Effector memory CD8-positive, alpha-beta T cell (primary cell): ENCODE data around the gene EFCAB13.

ENCODE experiments used
- ATAC-seq: fragments of 150-1000 bp; cut with Tn5 transposase; replicated peaks from 2 replicates; pipeline ENCODE4 v1.10.0; 2021; ENCODE audit warnings: mild to moderate bottlenecking, moderate library complexity
- DNase-seq, 3 experiments: peaks; one replicate each; pipeline ENCODE4 v3.0.0; 2021
- H3K27ac Mint-ChIP-seq, 2 donors: one replicate each; pipeline ENCODE4 v1.8.0; 2022; ENCODE audit warnings: mild to moderate bottlenecking in 2 of 2, mixed read lengths in 2 of 2, moderate library complexity in 2 of 2
- H3K27me3 Mint-ChIP-seq, 2 donors: one replicate each; pipeline ENCODE4 v1.8.0; 2022; ENCODE audit warnings: mixed read lengths in 2 of 2
- H3K36me3 Mint-ChIP-seq: one replicate; pipeline ENCODE4 v1.8.0; 2022; ENCODE audit warnings: mild to moderate bottlenecking, moderate library complexity, mixed read lengths; ENCODE audit not compliant: insufficient read depth
- H3K4me1 Mint-ChIP-seq, 2 donors: one replicate each; pipeline ENCODE4 v1.8.0; 2022; ENCODE audit warnings: low read depth in 2 of 2, mixed read lengths in 2 of 2
- H3K4me3 Mint-ChIP-seq, 2 donors: one replicate each; pipeline ENCODE4 v1.8.0; 2022; ENCODE audit warnings: mild to moderate bottlenecking in 2 of 2, mixed read lengths in 2 of 2, moderate library complexity in 2 of 2
- H3K9me3 Mint-ChIP-seq, 2 donors: one replicate each; pipeline ENCODE4 v1.8.0; 2022; ENCODE audit warnings: mixed read lengths in 2 of 2
- total RNA-seq, 9 experiments: gene quantifications; one replicate each; lab custom pipeline; 2026; lab: John Stamatoyannopoulos, UW

The EFCAB13 gene, protein sequence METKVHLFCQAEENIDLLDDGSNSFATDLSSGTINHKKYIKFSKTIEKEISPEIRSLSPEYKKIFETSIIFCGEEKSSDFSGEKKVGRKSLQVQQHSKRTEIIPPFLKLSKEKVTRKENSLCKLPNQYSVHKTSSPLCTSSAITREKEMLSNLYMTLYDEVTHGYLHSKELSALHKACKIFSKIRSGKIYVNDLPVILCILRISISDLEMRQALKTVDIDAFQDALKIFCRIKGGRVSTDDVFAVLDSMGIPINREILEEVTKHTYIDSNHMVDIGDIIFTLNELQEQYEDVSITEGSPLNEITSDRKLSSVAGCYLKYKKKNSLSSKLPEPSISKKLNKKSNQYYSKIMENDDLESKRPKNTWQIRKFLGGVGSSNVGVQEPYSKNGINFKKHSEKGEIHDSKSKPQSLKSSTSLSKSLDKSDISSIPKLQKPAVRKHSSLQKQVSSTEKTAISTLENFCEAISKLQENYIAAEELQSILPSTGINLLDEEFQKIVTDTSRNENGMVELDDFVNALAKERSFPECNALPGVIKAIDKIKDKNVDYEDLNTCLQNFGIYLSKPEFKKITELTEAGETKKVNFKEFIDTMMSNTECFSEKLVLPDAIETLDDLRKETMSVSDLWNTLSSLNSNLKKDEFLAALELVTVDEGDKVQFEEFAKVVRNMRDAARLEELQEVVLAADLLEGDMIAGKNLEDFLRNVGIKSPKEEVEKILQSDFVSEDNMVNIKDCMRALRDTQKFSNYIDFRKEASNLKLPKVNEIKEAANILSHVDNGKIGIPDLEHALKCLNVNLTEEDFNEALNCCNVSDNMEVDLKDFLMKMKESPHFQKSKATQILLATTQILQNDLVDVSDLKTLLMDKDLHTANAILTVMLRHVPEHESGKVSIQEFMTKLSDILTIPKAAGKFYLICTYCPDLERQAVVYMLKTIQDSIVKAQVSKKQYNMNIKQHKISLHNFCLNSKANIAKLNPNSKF
- total RNA-seq, result 1.8 to 13.6 (median 4.3) reads per million in 9 experiments

- H3K4me1 Mint-ChIP-seq, result peaks cover 13 to 23% of the 10 kb centered on the region in 2 donors
- ATAC-seq (peak; percentile 91), DNase-seq (peak; percentile 68 to 76 (median 71))
- peak within 1 kb of the TSS; percentile 71 to 97 for H3K27ac Mint-ChIP-seq
- H3K9me3 Mint-ChIP-seq, result no peaks in the 10 kb centered on the region
- H3K36me3 Mint-ChIP-seq, result peaks cover 4% of the 10 kb centered on the region
- no peaks in the 10 kb centered on the region for H3K27me3 Mint-ChIP-seq
- peak within 1 kb of the TSS; percentile 92 to 99 for H3K4me3 Mint-ChIP-seq
Measured at GRCh38 chr17:47323382-47324223, at the start of gene EFCAB13. TSS of gene EFCAB13 (plus strand) at chr17:47323955. CDS start at chr17:47328354, 4,399 bp downstream.

GRCh38 chr17:47274319-47275069, 49.3 kb upstream of the EFCAB13 start:
- Mint-ChIP-seq H3K27ac (no peak overlapping the region), H3K36me3 (peaks cover 3% of the 10 kb centered on the region), H3K4me1 (peaks cover 0 to 5% of the 10 kb centered on the region in 2 donors), H3K9me3 (no peaks in the 10 kb centered on the region), H3K27me3 (peaks cover 20 to 21% of the 10 kb centered on the region in 2 donors), H3K4me3 (no peak overlapping the region)
- DNase-seq (no peak), ATAC-seq (no peak)

- Mint-ChIP-seq H3K36me3 (peaks cover 3% of the 10 kb centered on the region), H3K27ac (no peak overlapping the region), H3K27me3 (peaks cover 20 to 21% of the 10 kb centered on the region in 2 donors), H3K9me3 (no peaks in the 10 kb centered on the region), H3K4me3 (no peak overlapping the region), H3K4me1 (peaks cover 0 to 5% of the 10 kb centered on the region in 2 donors)
- DNase-seq (no peak), ATAC-seq (no peak)
Measured at GRCh38 chr17:47275245-47275984, 48.3 kb upstream of the EFCAB13 start.

DNA sequence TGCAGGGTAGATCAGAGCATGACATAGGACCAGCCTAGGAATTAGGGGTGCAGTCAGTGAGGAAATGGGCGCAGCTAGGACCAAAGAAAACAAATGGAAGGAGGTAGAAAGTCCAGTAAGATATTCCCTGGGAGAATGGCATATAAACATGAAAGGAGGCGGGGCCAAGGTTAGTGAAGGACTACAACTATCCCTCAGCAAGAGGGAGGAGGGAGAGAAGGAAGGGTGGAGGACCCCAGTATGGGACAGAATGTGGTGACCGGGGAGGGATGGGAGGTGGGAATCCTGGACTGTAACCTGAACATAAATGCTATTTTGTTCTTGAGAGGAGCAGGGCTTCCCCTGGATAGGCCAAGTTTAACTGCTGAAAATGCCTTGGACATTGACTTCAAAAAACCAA, 47.3 kb upstream of the EFCAB13 start:
- H3K4me1 Mint-ChIP-seq, result peaks cover 0 to 5% of the 10 kb centered on the region in 2 donors
- no peak overlapping the region for H3K4me3 Mint-ChIP-seq
- H3K27ac Mint-ChIP-seq, result no peak overlapping the region
- DNase-seq (no peak), ATAC-seq (no peak)
- H3K9me3 Mint-ChIP-seq, result no peaks in the 10 kb centered on the region
- peaks cover 3% of the 10 kb centered on the region for H3K36me3 Mint-ChIP-seq
- peaks cover 20 to 21% of the 10 kb centered on the region in 2 donors for H3K27me3 Mint-ChIP-seq

GRCh38 chr17:47276868-47277267, 46.9 kb upstream of the EFCAB13 start:
- DNase-seq (no peak), ATAC-seq (no peak)
- peaks cover 0 to 5% of the 10 kb centered on the region in 2 donors for H3K4me1 Mint-ChIP-seq
- H3K4me3 Mint-ChIP-seq, result no peak overlapping the region
- H3K9me3 Mint-ChIP-seq, result no peaks in the 10 kb centered on the region
- H3K36me3 Mint-ChIP-seq, result peaks cover 3% of the 10 kb centered on the region
- peaks cover 20 to 21% of the 10 kb centered on the region in 2 donors for H3K27me3 Mint-ChIP-seq
- H3K27ac Mint-ChIP-seq, result no peak overlapping the region

DNA sequence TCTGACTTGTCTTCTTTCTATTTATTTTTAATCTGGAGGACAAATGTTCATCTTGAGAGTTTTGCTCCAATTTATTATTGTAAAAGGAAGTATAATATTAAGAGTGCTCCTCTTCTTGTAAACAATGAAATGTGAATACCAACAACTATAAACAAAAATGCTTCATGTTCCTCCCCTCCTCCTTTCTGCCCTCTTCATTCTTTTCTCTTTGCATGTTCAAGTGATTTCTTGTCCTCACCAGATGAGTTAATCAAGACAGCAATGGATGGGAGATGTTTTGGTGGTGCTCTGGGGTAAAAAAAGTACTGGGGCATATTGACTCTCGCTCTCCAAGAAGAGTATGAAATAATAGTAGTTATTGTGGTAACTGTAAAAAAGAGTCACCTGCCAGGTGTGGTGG, 45.8 kb upstream of the EFCAB13 start:
- H3K36me3 Mint-ChIP-seq, result no peaks in the 10 kb centered on the region
- no peaks in the 10 kb centered on the region for H3K9me3 Mint-ChIP-seq
- H3K4me1 Mint-ChIP-seq, result peaks cover 0 to 5% of the 10 kb centered on the region in 2 donors
- no peak overlapping the region for H3K27ac Mint-ChIP-seq
- no peak for ATAC-seq
- peaks cover 20 to 21% of the 10 kb centered on the region in 2 donors for H3K27me3 Mint-ChIP-seq
- DNase-seq, result no peak
- H3K4me3 Mint-ChIP-seq, result no peak overlapping the region

DNA sequence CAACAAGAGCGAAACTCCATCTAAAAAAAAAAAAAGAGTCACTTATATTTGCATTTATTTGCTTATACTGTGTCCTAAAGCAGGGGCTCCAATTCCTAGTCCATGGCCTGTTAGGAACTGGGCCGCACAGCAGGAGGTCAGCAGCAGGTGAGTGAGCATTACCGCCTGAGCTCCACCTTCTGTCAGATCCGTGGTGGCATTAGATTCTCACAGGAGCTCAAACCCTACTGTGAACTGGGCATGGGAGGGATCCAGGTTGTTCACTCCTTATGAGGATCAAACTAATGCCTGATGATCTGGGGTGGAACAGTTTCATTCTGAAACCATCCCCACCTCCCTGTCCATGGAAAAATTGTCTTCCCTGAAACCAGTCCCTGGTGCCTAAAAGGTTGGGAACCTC, 45.2 kb upstream of the EFCAB13 start:
- Mint-ChIP-seq H3K4me3 (no peak overlapping the region), H3K36me3 (no peaks in the 10 kb centered on the region), H3K4me1 (peaks cover 0 to 5% of the 10 kb centered on the region in 2 donors), H3K27me3 (peaks cover 21 to 24% of the 10 kb centered on the region in 2 donors), H3K9me3 (no peaks in the 10 kb centered on the region), H3K27ac (peak overlapping the region in 1 of 2 donors; percentile 65)
- DNase-seq (no peak), ATAC-seq (no peak)

DNA sequence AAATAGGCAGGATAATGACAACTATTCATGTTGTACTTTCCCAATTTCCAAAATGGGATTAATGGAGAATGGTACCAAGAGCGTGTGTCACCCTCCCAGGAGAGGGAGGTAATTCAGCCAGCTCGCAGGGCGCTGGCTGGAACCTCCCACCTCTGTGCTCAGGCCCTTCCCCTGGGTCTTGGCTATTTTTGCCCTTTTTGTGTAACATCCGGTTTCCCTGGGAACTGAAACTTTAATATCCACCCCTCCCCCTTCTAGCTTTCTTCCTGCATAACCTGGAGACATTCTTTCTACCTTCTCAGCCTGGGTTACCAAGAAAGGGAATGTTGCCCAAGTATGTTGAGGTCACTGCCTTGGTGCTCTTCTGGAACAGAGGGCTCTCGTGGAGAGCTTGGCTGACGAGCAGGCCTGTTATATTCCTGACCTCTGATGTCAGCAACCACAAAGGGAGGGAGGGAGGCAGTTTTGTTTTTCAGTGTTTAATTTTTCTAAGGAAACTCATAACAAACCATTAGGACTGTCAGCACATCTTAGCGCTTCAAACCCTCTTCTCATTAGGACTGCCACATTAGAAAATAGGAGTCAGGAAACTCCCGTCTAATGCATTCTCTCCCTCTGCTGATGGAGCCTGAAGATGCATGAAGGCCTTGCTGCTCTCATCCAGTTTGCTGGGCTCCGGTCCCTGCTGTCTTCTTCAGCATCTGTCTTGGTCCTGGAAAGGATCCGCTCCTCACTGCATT, 44.5 kb upstream of the EFCAB13 start:
- Mint-ChIP-seq H3K9me3 (no peaks in the 10 kb centered on the region), H3K27ac (peak overlapping the region; percentile 29 to 65), H3K4me3 (no peak overlapping the region), H3K36me3 (no peaks in the 10 kb centered on the region), H3K4me1 (peaks cover 0 to 5% of the 10 kb centered on the region in 2 donors), H3K27me3 (peaks cover 15 to 25% of the 10 kb centered on the region in 2 donors)
- ATAC-seq (no peak), DNase-seq (no peak)

GRCh38 chr17:47280072-47280811, 43.5 kb upstream of the EFCAB13 start:
- DNase-seq (no peak), ATAC-seq (no peak)
- Mint-ChIP-seq H3K9me3 (no peaks in the 10 kb centered on the region), H3K4me1 (peaks cover 0 to 5% of the 10 kb centered on the region in 2 donors), H3K27me3 (peaks cover 4 to 20% of the 10 kb centered on the region in 2 donors), H3K27ac (no peak overlapping the region), H3K36me3 (no peaks in the 10 kb centered on the region), H3K4me3 (no peak overlapping the region)

DNA sequence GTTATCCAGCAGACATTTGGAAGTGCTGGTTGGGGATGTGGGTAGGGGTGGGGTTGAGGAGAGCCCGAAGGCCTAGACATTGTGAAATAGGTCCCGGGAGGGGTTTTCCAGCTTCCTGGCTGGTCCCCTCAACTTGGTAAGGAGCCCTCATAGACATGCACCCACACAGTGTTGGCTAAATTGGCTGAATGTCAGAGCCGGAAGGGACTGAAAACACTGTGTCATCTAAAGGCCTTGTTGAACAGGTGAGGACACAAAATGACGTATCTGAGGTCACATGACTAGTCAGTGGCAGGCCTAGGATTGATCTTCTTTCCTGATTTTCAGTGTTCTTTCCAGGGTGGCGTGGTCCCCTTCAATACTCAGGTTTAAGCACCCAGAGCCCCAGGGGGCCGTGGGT, 42.5 kb upstream of the EFCAB13 start:
- DNase-seq (no peak), ATAC-seq (no peak)
- H3K9me3 Mint-ChIP-seq, result no peaks in the 10 kb centered on the region
- H3K27ac Mint-ChIP-seq, result peak overlapping the region in 1 of 2 donors; percentile 66
- peaks cover 0 to 15% of the 10 kb centered on the region in 2 donors for H3K27me3 Mint-ChIP-seq
- H3K36me3 Mint-ChIP-seq, result no peaks in the 10 kb centered on the region
- H3K4me3 Mint-ChIP-seq, result no peak overlapping the region
- peaks cover 0 to 5% of the 10 kb centered on the region in 2 donors for H3K4me1 Mint-ChIP-seq

DNA sequence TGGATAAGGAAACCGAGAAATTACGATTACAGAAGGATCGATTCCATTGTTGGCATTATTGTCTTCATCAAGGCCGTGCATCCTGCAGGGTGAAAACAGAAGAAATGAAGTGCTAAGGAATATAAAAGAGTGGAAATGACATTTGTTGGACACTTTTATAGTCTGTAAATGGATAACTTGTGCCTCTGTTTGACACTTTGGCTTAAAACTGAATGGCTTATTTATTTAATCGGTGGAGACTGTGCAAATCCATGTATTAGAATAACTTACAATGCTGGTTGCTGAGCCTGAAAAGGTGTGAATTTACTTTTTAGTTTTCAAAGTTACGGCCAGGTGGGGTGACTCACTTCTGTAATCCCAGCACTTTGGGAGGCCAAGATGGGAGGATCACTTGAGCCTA, 38.8 kb upstream of the EFCAB13 start:
- H3K27me3 Mint-ChIP-seq, result peaks cover 5 to 15% of the 10 kb centered on the region in 2 donors
- no peak overlapping the region for H3K27ac Mint-ChIP-seq
- H3K4me3 Mint-ChIP-seq, result no peak overlapping the region
- no peaks in the 10 kb centered on the region for H3K4me1 Mint-ChIP-seq
- H3K36me3 Mint-ChIP-seq, result no peaks in the 10 kb centered on the region
- no peak for DNase-seq
- no peak for ATAC-seq
- H3K9me3 Mint-ChIP-seq, result no peaks in the 10 kb centered on the region
